DND-41 (cell line): Measurements from ENCODE around the gene FAM174C.

Experiments
- ATAC-seq: fragments of 200-7000 bp; cut with Tn5 transposase; 3 replicates; pipeline ENCODE4 v1.9.1; 2021; ENCODE audit warnings: low read depth; ENCODE audit not compliant: insufficient read depth
- DNase-seq: peaks from one replicate; pipeline ENCODE4 v3.0.0-alpha.2; 2020
- H2AFZ ChIP-seq: 2 replicates; pipeline ENCODE4 v1.6.0; 2012; ENCODE audit warnings: low read depth, low read length
- H3K27ac ChIP-seq: 2 replicates; pipeline ENCODE4 v1.5.1; 2012; ENCODE audit warnings: low read length, inconsistent platforms
- H3K27me3 ChIP-seq: fragments of 200-600 bp; sonication (generic); 2 replicates; pipeline ENCODE4 v1.6.0; 2012; ENCODE audit warnings: low read length, mild to moderate bottlenecking, inconsistent platforms; ENCODE audit not compliant: insufficient read depth, poor library complexity
- H3K36me3 ChIP-seq: 2 replicates; pipeline ENCODE4 v1.5.1; 2012; ENCODE audit warnings: low read length, inconsistent platforms; ENCODE audit not compliant: insufficient read depth
- H3K4me1 ChIP-seq: 2 replicates; pipeline ENCODE4 v1.5.1; 2012; ENCODE audit warnings: mild to moderate bottlenecking, low read length; ENCODE audit not compliant: insufficient read depth
- H3K4me2 ChIP-seq: 2 replicates; pipeline ENCODE4 v1.6.0; 2012; ENCODE audit warnings: mild to moderate bottlenecking, moderate library complexity, low read length, inconsistent platforms; ENCODE audit not compliant: insufficient read depth
- H3K4me3 ChIP-seq, 2 experiments: fragments of 200-600 bp in 1 of 2; shearing (Covaris generic) in 1 of 2; 2 replicates each; pipeline ENCODE4 v1.5.1; 2012 to 2016; ENCODE audit warnings: inconsistent platforms in 2 of 2, low read length in 2 of 2, mild to moderate bottlenecking in 2 of 2, low read depth in 1 of 2, moderate library complexity in 1 of 2
- H3K79me2 ChIP-seq: 2 replicates; pipeline ENCODE4 v1.6.0; 2012; ENCODE audit warnings: low read length, inconsistent platforms; ENCODE audit not compliant: insufficient read depth
- H3K9ac ChIP-seq: 2 replicates; pipeline ENCODE4 v1.6.0; 2012; ENCODE audit warnings: low read depth, mild to moderate bottlenecking, inconsistent platforms, low read length, moderate library complexity
- H3K9me3 ChIP-seq: 2 replicates; pipeline ENCODE4 v1.5.1; 2012; ENCODE audit warnings: low read length, moderate library complexity, mild to moderate bottlenecking, inconsistent platforms; ENCODE audit not compliant: insufficient read depth, severe bottlenecking
- H4K20me1 ChIP-seq: 2 replicates; pipeline ENCODE4 v1.6.0; 2012; ENCODE audit warnings: low read length; ENCODE audit not compliant: insufficient read depth
- EZH2 ChIP-seq: IDR thresholded peaks from 3 replicates; pipeline ENCODE4 v1.6.1; 2012; ENCODE audit warnings: borderline replicate concordance, low read depth, mild to moderate bottlenecking, moderate library complexity, low read length, inconsistent platforms; ENCODE audit not compliant: severe bottlenecking
- TF ChIP-seq, protein P1 (sequence below): IDR thresholded peaks from 2 replicates; pipeline ENCODE4 v1.5.1; 2012; ENCODE audit warnings: borderline replicate concordance, low read length, moderate library complexity, mild to moderate bottlenecking; ENCODE audit not compliant: poor library complexity, severe bottlenecking; ENCODE audit errors: extremely low read depth

FAM174C gene

DNA sequence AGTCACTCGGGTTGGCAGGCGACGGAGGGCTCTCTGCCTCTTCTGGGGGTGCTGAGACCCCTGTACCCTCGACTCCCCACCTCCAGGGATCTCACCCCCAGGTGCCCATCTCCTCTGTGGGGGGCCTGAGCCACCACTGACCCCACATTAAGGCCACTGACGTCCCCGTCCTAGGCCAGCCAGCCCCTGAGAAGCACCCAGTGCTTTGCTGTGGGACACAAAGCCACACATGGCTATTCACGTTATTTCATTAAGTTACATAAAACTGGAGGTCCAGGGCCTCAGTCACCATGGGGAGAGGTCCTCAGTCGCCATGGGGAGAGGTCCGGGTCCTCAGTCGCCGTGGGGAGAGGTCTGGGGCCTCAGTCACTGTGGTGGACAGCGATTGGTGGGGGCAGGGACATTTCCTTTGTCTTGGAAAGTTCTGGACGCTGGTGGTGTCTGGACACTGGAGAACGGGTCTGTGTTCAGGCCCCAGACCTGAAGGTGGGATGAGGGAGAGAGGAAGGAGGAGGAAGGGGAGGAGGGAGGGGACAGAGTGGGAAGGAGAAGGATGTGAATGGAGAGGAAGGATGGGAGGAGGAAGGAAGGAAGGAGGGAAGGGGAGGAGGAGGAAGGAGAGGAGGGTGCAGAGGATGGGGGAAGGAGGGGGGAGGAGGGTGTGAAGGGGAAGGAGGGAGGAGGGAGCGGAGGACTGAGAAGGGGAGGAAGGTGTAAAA is 6.4 kb downstream of the FAM174C start:
- DNase-seq (no peak), ATAC-seq (no peak)
- TF ChIP-seq EZH2, result no peak
- TF ChIP-seq, protein P1, sequence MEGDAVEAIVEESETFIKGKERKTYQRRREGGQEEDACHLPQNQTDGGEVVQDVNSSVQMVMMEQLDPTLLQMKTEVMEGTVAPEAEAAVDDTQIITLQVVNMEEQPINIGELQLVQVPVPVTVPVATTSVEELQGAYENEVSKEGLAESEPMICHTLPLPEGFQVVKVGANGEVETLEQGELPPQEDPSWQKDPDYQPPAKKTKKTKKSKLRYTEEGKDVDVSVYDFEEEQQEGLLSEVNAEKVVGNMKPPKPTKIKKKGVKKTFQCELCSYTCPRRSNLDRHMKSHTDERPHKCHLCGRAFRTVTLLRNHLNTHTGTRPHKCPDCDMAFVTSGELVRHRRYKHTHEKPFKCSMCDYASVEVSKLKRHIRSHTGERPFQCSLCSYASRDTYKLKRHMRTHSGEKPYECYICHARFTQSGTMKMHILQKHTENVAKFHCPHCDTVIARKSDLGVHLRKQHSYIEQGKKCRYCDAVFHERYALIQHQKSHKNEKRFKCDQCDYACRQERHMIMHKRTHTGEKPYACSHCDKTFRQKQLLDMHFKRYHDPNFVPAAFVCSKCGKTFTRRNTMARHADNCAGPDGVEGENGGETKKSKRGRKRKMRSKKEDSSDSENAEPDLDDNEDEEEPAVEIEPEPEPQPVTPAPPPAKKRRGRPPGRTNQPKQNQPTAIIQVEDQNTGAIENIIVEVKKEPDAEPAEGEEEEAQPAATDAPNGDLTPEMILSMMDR, result no peak
- Histone ChIP-seq H3K27me3 (no peaks in the 10 kb centered on the region), H3K79me2 (peaks cover 12% of the 10 kb centered on the region), H3K36me3 (peaks cover 32% of the 10 kb centered on the region), H3K4me1 (peaks cover 8% of the 10 kb centered on the region), H3K9ac (no peak overlapping the region), H3K4me3 (no peak overlapping the region), H3K9me3 (no peaks in the 10 kb centered on the region), H4K20me1 (peaks cover 21% of the 10 kb centered on the region), H2AFZ (no peak overlapping the region), H3K4me2 (no peak overlapping the region), H3K27ac (no peak overlapping the region)

DNA sequence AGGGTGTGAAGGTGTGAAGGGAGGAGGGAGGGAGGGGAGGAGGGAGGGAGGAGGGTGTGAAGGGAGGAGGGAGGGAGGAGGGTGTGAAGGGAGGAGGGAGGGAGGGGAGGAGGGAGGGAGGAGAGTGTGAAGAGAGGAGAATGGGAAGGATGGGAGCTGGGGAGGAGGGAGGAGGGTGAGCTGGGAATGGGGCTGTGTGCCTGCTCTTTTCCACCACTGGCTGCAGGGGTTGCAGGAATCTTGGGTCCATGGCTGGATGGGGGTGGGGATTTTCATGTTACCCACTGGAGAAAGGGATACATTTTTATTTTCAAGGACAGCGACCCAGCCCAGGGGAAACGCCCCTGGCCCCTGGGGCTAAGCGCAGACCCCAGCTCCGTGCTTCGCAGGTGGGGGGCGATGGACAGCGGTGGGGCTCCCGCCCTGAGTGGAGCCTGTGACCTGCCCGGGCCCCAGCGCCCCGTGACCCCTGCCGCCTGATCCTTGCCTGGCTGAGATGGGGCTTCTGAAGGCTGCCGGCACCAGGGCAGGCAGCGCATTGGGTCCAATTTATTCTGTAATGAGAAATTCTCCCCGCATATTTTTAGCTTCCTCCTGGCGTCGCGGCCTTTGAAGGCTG is 7.4 kb downstream of the FAM174C start:
- TF ChIP-seq, protein P1, result no peak
- TF ChIP-seq EZH2, result no peak
- no peak overlapping the region for H3K4me2 ChIP-seq
- peaks cover 23% of the 10 kb centered on the region for H3K36me3 ChIP-seq
- H3K4me1 ChIP-seq, result no peaks in the 10 kb centered on the region
- DNase-seq (no peak), ATAC-seq (no peak)
- H3K27ac ChIP-seq, result no peak overlapping the region
- H3K79me2 ChIP-seq, result peaks cover 3% of the 10 kb centered on the region; the same call in 1 of the 2 replicates
- H3K9me3 ChIP-seq, result no peaks in the 10 kb centered on the region
- H4K20me1 ChIP-seq, result peaks cover 16% of the 10 kb centered on the region
- H3K27me3 ChIP-seq, result no peaks in the 10 kb centered on the region
- H3K9ac ChIP-seq, result no peak overlapping the region
- H3K4me3 ChIP-seq, result no peak overlapping the region
- no peak overlapping the region for H2AFZ ChIP-seq

DNA sequence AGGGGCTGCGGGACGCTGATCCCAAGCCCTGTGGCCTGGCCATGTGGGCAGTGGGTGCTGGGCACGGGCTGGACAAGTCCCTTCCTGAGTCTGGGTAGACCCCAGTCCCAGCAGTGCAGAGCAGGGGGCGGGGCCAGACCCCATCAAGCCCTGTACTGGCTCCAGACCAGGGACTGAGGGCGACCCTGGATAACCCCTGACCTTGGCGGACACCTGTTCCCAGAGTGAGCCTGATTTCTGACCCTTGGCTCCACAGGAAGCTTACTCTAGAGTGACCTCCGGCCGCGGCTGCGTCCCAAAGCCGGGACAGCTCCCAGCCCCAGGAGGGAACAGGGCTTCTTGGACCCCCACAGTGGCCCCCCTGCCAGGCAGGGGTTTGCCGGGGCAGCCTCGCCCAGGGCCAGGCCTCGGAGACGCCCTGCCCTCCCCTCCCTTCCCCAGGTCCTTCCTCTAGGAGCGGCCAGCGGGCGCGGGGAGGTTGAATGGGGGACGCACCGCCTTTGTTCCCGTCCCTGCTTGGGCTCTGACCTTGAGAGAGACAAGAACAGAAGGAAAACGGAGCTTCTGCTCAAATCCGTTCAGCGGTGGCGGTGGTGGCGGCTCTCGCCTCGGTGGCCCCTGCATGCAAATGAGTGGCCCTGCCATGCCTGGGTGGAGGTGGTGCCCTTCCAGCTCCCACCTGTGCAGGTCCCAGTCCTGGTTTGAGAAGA is 8.0 kb downstream of the FAM174C start:
- Histone ChIP-seq H3K9ac (no peak overlapping the region), H3K27ac (no peak overlapping the region), H3K4me3 (no peak overlapping the region), H3K4me1 (no peaks in the 10 kb centered on the region), H3K4me2 (no peak overlapping the region), H4K20me1 (peaks cover 16% of the 10 kb centered on the region), H3K27me3 (no peaks in the 10 kb centered on the region), H3K9me3 (no peaks in the 10 kb centered on the region), H3K79me2 (no peaks in the 10 kb centered on the region), H3K36me3 (peaks cover 17% of the 10 kb centered on the region), H2AFZ (no peak overlapping the region)
- DNase-seq (no peak), ATAC-seq (no peak)
- TF ChIP-seq, protein P1, result no peak
- no peak for TF ChIP-seq EZH2
